Measurements from ENCODE around the gene EPB41.

Gene EPB41

GRCh38 chr1:28971980-28972771, 57.8 kb downstream of the EPB41 start:
- peak; percentile 85 for DNase-seq (ENCODE audit: low read depth)
- TF ChIP-seq CTCF (IDR thresholded peaks at IDR 0.05; ENCODE audit: control insufficient read depth, insufficient read depth, low read depth, low read length, missing control alignments) = no peak
- H3K4me3 ChIP-seq (ENCODE audit: control insufficient read depth, low read depth, low read length) = no peak overlapping the region

GRCh38 chr1:28973596-28974421, 59.4 kb downstream of the EPB41 start:
- DNase-seq (ENCODE audit: low read depth) = no peak
- no peak for TF ChIP-seq CTCF (IDR thresholded peaks at IDR 0.05; ENCODE audit: control insufficient read depth, insufficient read depth, low read depth, low read length, missing control alignments)
- no peak overlapping the region for H3K4me3 ChIP-seq (ENCODE audit: control insufficient read depth, low read depth, low read length)

GRCh38 chr1:28974432-28974831, 60.1 kb downstream of the EPB41 start:
- no peak for DNase-seq (ENCODE audit: low read depth)
- H3K4me3 ChIP-seq (ENCODE audit: control insufficient read depth, low read depth, low read length) = no peak overlapping the region
- no peak for TF ChIP-seq CTCF (IDR thresholded peaks at IDR 0.05; ENCODE audit: control insufficient read depth, insufficient read depth, low read depth, low read length, missing control alignments)

- TF ChIP-seq CTCF (IDR thresholded peaks at IDR 0.05; ENCODE audit: control insufficient read depth, insufficient read depth, low read depth, low read length, missing control alignments) = no peak
- DNase-seq (ENCODE audit: low read depth) = no peak
- H3K4me3 ChIP-seq (ENCODE audit: control insufficient read depth, low read depth, low read length) = no peak overlapping the region
Measured at GRCh38 chr1:28976248-28976647, 61.9 kb downstream of the EPB41 start.

- DNase-seq (ENCODE audit: low read depth) = no peak
Measured at GRCh38 chr1:28981210-28981609, 66.8 kb downstream of the EPB41 start.

GRCh38 chr1:28982198-28982597, 67.8 kb downstream of the EPB41 start:
- no peak for TF ChIP-seq CTCF (IDR thresholded peaks at IDR 0.05; ENCODE audit: control insufficient read depth, insufficient read depth, low read depth, low read length, missing control alignments)
- DNase-seq (ENCODE audit: low read depth) = no peak
- H3K4me3 ChIP-seq (ENCODE audit: control insufficient read depth, low read depth, low read length) = no peak overlapping the region

More at GRCh38 chr1:28981210-28981609, 66.8 kb downstream of the EPB41 start:
- no peak for TF ChIP-seq CTCF (IDR thresholded peaks at IDR 0.05; ENCODE audit: control insufficient read depth, insufficient read depth, low read depth, low read length, missing control alignments)
- no peak overlapping the region for H3K4me3 ChIP-seq (ENCODE audit: control insufficient read depth, low read depth, low read length)

Measured in AG09309 (cell line).